ENCODE data around the gene LRP6. TPM values are rescaled to one million over a fixed set of nuclear protein-coding genes. Genes with fewer than 3 reads are reported as not detected.
A peak's percentile ranks its signal among the peaks of the same experiment; 100 is the strongest.

LRP6 gene
- total RNA-seq, 1 experiment from 2014 or later: 62.4 TPM

GRCh38 chr12:12228402-12228801 lies 38.4 kb downstream of the LRP6 start:
- no peak overlapping the region for H3K56ac ChIP-seq (ENCODE audit: insufficient read length, low read depth, low read length)
- peaks cover 3% of the 10 kb centered on the region; the same call in 1 of the 2 replicates for H3K4me1 ChIP-seq (ENCODE audit: insufficient read depth, low read length)
- no peak overlapping the region for H3K27ac ChIP-seq (ENCODE audit: insufficient read length, low read depth, low read length)
- H3T11ph ChIP-seq (ENCODE audit: low read length): no peak overlapping the region
- Mint-ChIP-seq H3K4me3 (no peak overlapping the region), H3K4me1 (peaks cover 41 to 54% of the 10 kb centered on the region in 2 experiments), H3K9me3 (no peaks in the 10 kb centered on the region), H3K36me3 (ENCODE audit: insufficient read depth in 1 of 3, low read depth in 3 of 3) (peaks cover 0 to 5% (median 0%) of the 10 kb centered on the region in 3 experiments; a peak in 1 of 7 replicates), H3K27me3 (ENCODE audit: low read depth) (no peaks in the 10 kb centered on the region; the same call in 1 of the 2 replicates), H3K27ac (peak overlapping the region; percentile 54 to 78 (median 78); a peak in 5 of 7 replicates)
- H3K9ac ChIP-seq (ENCODE audit: extremely low read depth, insufficient read length, low read length): no peak overlapping the region
- no peak overlapping the region for H2BK15ac ChIP-seq (ENCODE audit: low read depth, low read length)
- no peak overlapping the region for H2BK120ac ChIP-seq (ENCODE audit: low read depth, low read length, poor library complexity, severe bottlenecking)
- no peak overlapping the region for H3K18ac ChIP-seq (ENCODE audit: insufficient read length, low read depth, low read length)
- no peak overlapping the region for H2AFZ ChIP-seq (ENCODE audit: low read length)
- DNase-seq: peak; percentile 52
- H3K4ac ChIP-seq (ENCODE audit: low read depth, low read length): no peak overlapping the region
- H3K9me3 ChIP-seq (ENCODE audit: control insufficient read depth, low read depth, low read length): no peaks in the 10 kb centered on the region
- no peaks in the 10 kb centered on the region for H3K27me3 ChIP-seq (ENCODE audit: insufficient read depth, low read length)
- no peak overlapping the region for H3K23ac ChIP-seq (ENCODE audit: insufficient read length, low read depth, low read length)
- no peak for TF ChIP-seq CTCF (conservative IDR thresholded peaks at IDR 0.05)
- no peak overlapping the region for H2BK5ac ChIP-seq (ENCODE audit: insufficient read length, low read length)
- 0 out of 2 replicates have a peak overlapping the region, but pooled peaks have one; percentile 17 for H3K14ac ChIP-seq (ENCODE audit: insufficient read depth, low read length)
- H4K8ac ChIP-seq (replicated peaks; ENCODE audit: insufficient read length, low read depth, low read length): no peak overlapping the region
- H4K5ac ChIP-seq (ENCODE audit: insufficient read length, low read depth, low read length): no peak overlapping the region
- no peaks in the 10 kb centered on the region for H4K20me1 ChIP-seq (ENCODE audit: control insufficient read depth, insufficient read depth, insufficient read length)
- no CpG with 5 or more reads among the region's 5 CpGs for WGBS (ENCODE audit: extremely low coverage, insufficient read length, low lambda C conversion rate)
- H2BK20ac ChIP-seq (ENCODE audit: low read depth, low read length, poor library complexity, severe bottlenecking): no peak overlapping the region
- no peak overlapping the region for H4K91ac ChIP-seq (ENCODE audit: insufficient read length, low read depth, low read length)
- no peak overlapping the region for H2BK12ac ChIP-seq (ENCODE audit: insufficient read length, low read depth, low read length)
- H3K79me2 ChIP-seq (ENCODE audit: insufficient read depth, low read length): peaks cover 30% of the 10 kb centered on the region; the same call in 1 of the 2 replicates
- peaks cover 11% of the 10 kb centered on the region for H3K79me1 ChIP-seq (ENCODE audit: insufficient read depth, low read depth, low read length, poor library complexity, severe bottlenecking)
- H3K23me2 ChIP-seq (ENCODE audit: insufficient read length, low read depth, low read length, poor library complexity, severe bottlenecking): no peaks in the 10 kb centered on the region
- H3K4me2 ChIP-seq (ENCODE audit: insufficient read depth, insufficient read length, low read length): no peak overlapping the region
- H2AK5ac ChIP-seq (ENCODE audit: insufficient read length, low read length): no peak overlapping the region
